ENCODE measurements around the gene GMIP. TPM values are rescaled to one million over a fixed set of nuclear protein-coding genes. Genes with fewer than 3 reads are reported as not detected.
"Not testable (repeated sequence)": the region's sequence is repeated elsewhere in the genome, so short reads cannot be mapped to it uniquely, and the experiment has no call there.

Gene GMIP
- 10 to 100 TPM in 3 of 4 donors, 1 to 10 TPM in 1; 6.4 to 21.0 (median 19.1) TPM for total RNA-seq

- peak within 1 kb of the TSS; percentile 55 for H3K4me3 ChIP-seq (ENCODE audit: low read depth, poor library complexity, severe bottlenecking)
- no peak for TF ChIP-seq CTCF (IDR thresholded peaks at IDR 0.05)
- no peak for TF ChIP-seq POLR2A (IDR thresholded peaks at IDR 0.05)
- DNase-seq (ENCODE audit: low spot score in 2 of 2) = peak; percentile 66 to 95
- 0% methylated on average over 14 to 29 of the region's 50 CpGs for WGBS, 2 donors
- intact Hi-C loops (cut with DNase I; ENCODE audit: low total_unique reads) = no loop called here
These were observed at the start of gene GMIP for GRCh38 chr19:19643158-19644053. Gene GMIP, minus strand, starts transcription at chr19:19643657. Its CDS starts 128 bp downstream, at chr19:19643529.

- intact Hi-C loops (cut with DNase I; ENCODE audit: low total_unique reads) = no loop called here
- no peak for DNase-seq (ENCODE audit: low spot score in 2 of 2)
- WGBS, 2 donors = 85 to 92% methylated on average over 10 of the region's 10 CpGs
- no peak overlapping the region for H3K4me3 ChIP-seq (ENCODE audit: low read depth, poor library complexity, severe bottlenecking)
- TF ChIP-seq CTCF (IDR thresholded peaks at IDR 0.05) (no peak), POLR2A (IDR thresholded peaks at IDR 0.05) (no peak)
These were observed 48.2 kb upstream of the GMIP start for GRCh38 chr19:19691683-19692082.

- H3K4me3 ChIP-seq (ENCODE audit: low read depth, poor library complexity, severe bottlenecking); intact Hi-C loops (cut with DNase I; ENCODE audit: low total_unique reads); DNase-seq (ENCODE audit: low spot score in 2 of 2): not testable (repeated sequence)
- 97 to 98% methylated on average over 10 of the region's 10 CpGs for WGBS, 2 donors
These were observed 45.6 kb upstream of the GMIP start for GRCh38 chr19:19689023-19689422.

- 95% methylated on average over 3 of the region's 3 CpGs for WGBS, 2 donors
- no peak for TF ChIP-seq POLR2A (IDR thresholded peaks at IDR 0.05)
- TF ChIP-seq CTCF (IDR thresholded peaks at IDR 0.05) = no peak
- intact Hi-C loops (cut with DNase I; ENCODE audit: low total_unique reads) = no loop called here
- DNase-seq (ENCODE audit: low spot score in 2 of 2) = no peak
- no peak overlapping the region for H3K4me3 ChIP-seq (ENCODE audit: low read depth, poor library complexity, severe bottlenecking)
These were observed 43.6 kb upstream of the GMIP start for GRCh38 chr19:19687090-19687489.

- intact Hi-C loops (cut with DNase I; ENCODE audit: low total_unique reads) = no loop called here
- DNase-seq (ENCODE audit: low spot score in 2 of 2) = no peak
- H3K4me3 ChIP-seq (ENCODE audit: low read depth, poor library complexity, severe bottlenecking) = no peak overlapping the region
- WGBS, 2 donors = 97 to 99% methylated on average over 6 of the region's 6 CpGs
- TF ChIP-seq CTCF (IDR thresholded peaks at IDR 0.05) (no peak), POLR2A (IDR thresholded peaks at IDR 0.05) (no peak)
These were observed 43.1 kb upstream of the GMIP start for GRCh38 chr19:19686580-19686979.

- DNase-seq (ENCODE audit: low spot score in 2 of 2); H3K4me3 ChIP-seq (ENCODE audit: low read depth, poor library complexity, severe bottlenecking); intact Hi-C loops (cut with DNase I; ENCODE audit: low total_unique reads): not testable (repeated sequence)
- 96 to 97% methylated on average over 15 of the region's 15 CpGs for WGBS, 2 donors
These were observed 42.7 kb upstream of the GMIP start for GRCh38 chr19:19686119-19686518.
